ENCODE results near the gene NDUFS2.
A peak's percentile ranks its signal among the peaks of the same experiment; 100 is the strongest.

Gene NDUFS2

GRCh38 chr1:161177936-161178244 lies 24.3 kb upstream of the NDUFS2 start:
- Histone ChIP-seq H3K4me3 (ENCODE audit: insufficient read depth in 1 of 2, low read depth in 1 of 2, low read length in 2 of 2) (peak overlapping the region in 1 of 2 experiments; percentile 97), H3K4ac (ENCODE audit: low read depth in 1 of 2, low read length in 2 of 2) (no peak overlapping the region), H3K4me2 (ENCODE audit: low read length, poor library complexity, severe bottlenecking) (peak overlapping the region; percentile 79), H3K9me3 (ENCODE audit: control insufficient read depth, low read length) (no peaks in the 10 kb centered on the region), H3K27me3 (ENCODE audit: control insufficient read depth in 1 of 2, insufficient read depth in 1 of 2, low read length in 2 of 2) (no peaks in the 10 kb centered on the region), H4K8ac (ENCODE audit: low read length) (peak overlapping the region; percentile 83), H2BK15ac (ENCODE audit: low read depth, poor library complexity, severe bottlenecking) (no peak overlapping the region), H3K36me3 (ENCODE audit: control insufficient read depth in 1 of 2, insufficient read depth in 2 of 2, low read depth in 1 of 2, low read length in 2 of 2) (peaks cover 23 to 26% of the 10 kb centered on the region in 2 experiments), H3K14ac (ENCODE audit: low read length in 2 of 2) (no peak overlapping the region), H3K18ac (ENCODE audit: low read depth in 1 of 2, low read length in 2 of 2) (no peak overlapping the region), H3K9ac (ENCODE audit: low read length) (peak overlapping the region; percentile 96), H2AFZ (ENCODE audit: low read depth, low read length) (peak overlapping the region; percentile 88), H3K27ac (ENCODE audit: low read length, poor library complexity, severe bottlenecking) (no peak overlapping the region), H3K23ac (ENCODE audit: low read length in 2 of 2) (no peak overlapping the region), H2AK5ac (ENCODE audit: low read length, severe bottlenecking) (no peak overlapping the region), H3K79me1 (replicated peaks; ENCODE audit: low read length, poor library complexity, severe bottlenecking) (peaks cover 20% of the 10 kb centered on the region), H2BK120ac (ENCODE audit: low read depth, low read length) (no peak overlapping the region), H4K91ac (ENCODE audit: low read length) (no peak overlapping the region), H3K4me1 (ENCODE audit: control insufficient read depth, insufficient read depth, low read depth, low read length) (peaks cover 19% of the 10 kb centered on the region), H2BK5ac (ENCODE audit: low read depth, low read length, poor library complexity, severe bottlenecking) (no peak overlapping the region), H2BK12ac (ENCODE audit: low read length in 2 of 2) (no peak overlapping the region)
- DNase-seq, result no peak
- WGBS, result 33% methylated on average over 8 of the region's 9 CpGs

- DNase-seq, result no peak
- no peak overlapping the region for H2BK120ac ChIP-seq (ENCODE audit: low read depth, low read length)
- no peak overlapping the region for H3K23ac ChIP-seq (ENCODE audit: low read length in 2 of 2)
- H3K4me2 ChIP-seq (ENCODE audit: low read length, poor library complexity, severe bottlenecking), result no peak overlapping the region
- no peak overlapping the region for H3K9ac ChIP-seq (ENCODE audit: low read length)
- no peaks in the 10 kb centered on the region for H3K9me3 ChIP-seq (ENCODE audit: control insufficient read depth, low read length)
- no peak overlapping the region for H2BK12ac ChIP-seq (ENCODE audit: low read length in 2 of 2)
- no peaks in the 10 kb centered on the region for H3K27me3 ChIP-seq (ENCODE audit: control insufficient read depth in 1 of 2, insufficient read depth in 1 of 2, low read length in 2 of 2)
- no peak overlapping the region for H3K27ac ChIP-seq (ENCODE audit: low read length, poor library complexity, severe bottlenecking)
- no peak overlapping the region for H2BK15ac ChIP-seq (ENCODE audit: low read depth, poor library complexity, severe bottlenecking)
- 95% methylated on average over 3 of the region's 3 CpGs for WGBS
- no peak overlapping the region for H3K18ac ChIP-seq (ENCODE audit: low read depth in 1 of 2, low read length in 2 of 2)
- no peak overlapping the region for H4K8ac ChIP-seq (ENCODE audit: low read length)
- H3K79me1 ChIP-seq (replicated peaks; ENCODE audit: low read length, poor library complexity, severe bottlenecking), result peaks cover 15% of the 10 kb centered on the region
- H4K91ac ChIP-seq (ENCODE audit: low read length), result no peak overlapping the region
- no peak overlapping the region for H2AFZ ChIP-seq (ENCODE audit: low read depth, low read length)
- H2AK5ac ChIP-seq (ENCODE audit: low read length, severe bottlenecking), result no peak overlapping the region
- H3K4me1 ChIP-seq (ENCODE audit: control insufficient read depth, insufficient read depth, low read depth, low read length), result peaks cover 16% of the 10 kb centered on the region
- no peak overlapping the region for H3K4ac ChIP-seq (ENCODE audit: low read depth in 1 of 2, low read length in 2 of 2)
- peaks cover 12 to 13% of the 10 kb centered on the region in 2 experiments for H3K36me3 ChIP-seq (ENCODE audit: control insufficient read depth in 1 of 2, insufficient read depth in 2 of 2, low read depth in 1 of 2, low read length in 2 of 2)
- no peak overlapping the region for H2BK5ac ChIP-seq (ENCODE audit: low read depth, low read length, poor library complexity, severe bottlenecking)
- H3K4me3 ChIP-seq (ENCODE audit: insufficient read depth in 1 of 2, low read depth in 1 of 2, low read length in 2 of 2), result no peak overlapping the region
- H3K14ac ChIP-seq (ENCODE audit: low read length in 2 of 2), result no peak overlapping the region
Measured at GRCh38 chr1:161179698-161180097, 22.5 kb upstream of the NDUFS2 start.

DNA sequence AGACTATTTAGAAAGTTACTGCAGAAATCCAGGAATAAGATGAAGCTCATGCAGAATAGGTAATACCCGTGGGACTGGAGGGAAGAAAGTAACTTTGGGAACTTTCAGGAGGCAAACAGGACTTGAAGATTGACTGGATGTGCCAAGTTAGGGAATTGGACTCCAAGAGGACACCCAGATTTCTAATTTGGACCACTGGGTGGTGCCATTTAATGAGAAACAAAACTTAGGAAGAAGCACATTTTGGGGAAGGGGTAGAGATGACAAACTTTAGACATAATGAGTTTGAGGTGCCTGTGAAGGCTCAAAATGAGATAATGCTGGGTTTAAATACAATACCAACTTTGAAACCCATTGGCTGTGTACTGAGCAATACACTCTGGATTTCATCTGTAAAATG lies 21.5 kb upstream of the NDUFS2 start:
- Histone ChIP-seq H3K4me2 (ENCODE audit: low read length, poor library complexity, severe bottlenecking) (no peak overlapping the region), H2AK5ac (ENCODE audit: low read length, severe bottlenecking) (no peak overlapping the region), H4K91ac (ENCODE audit: low read length) (no peak overlapping the region), H4K8ac (ENCODE audit: low read length) (no peak overlapping the region), H3K79me1 (replicated peaks; ENCODE audit: low read length, poor library complexity, severe bottlenecking) (peaks cover 8% of the 10 kb centered on the region), H3K27ac (ENCODE audit: low read length, poor library complexity, severe bottlenecking) (no peak overlapping the region), H3K9ac (ENCODE audit: low read length) (no peak overlapping the region), H3K14ac (ENCODE audit: low read length in 2 of 2) (no peak overlapping the region), H2BK12ac (ENCODE audit: low read length in 2 of 2) (no peak overlapping the region), H3K36me3 (ENCODE audit: control insufficient read depth in 1 of 2, insufficient read depth in 2 of 2, low read depth in 1 of 2, low read length in 2 of 2) (peaks cover 5% of the 10 kb centered on the region in 2 experiments), H3K23ac (ENCODE audit: low read length in 2 of 2) (no peak overlapping the region), H2AFZ (ENCODE audit: low read depth, low read length) (no peak overlapping the region), H3K27me3 (ENCODE audit: control insufficient read depth in 1 of 2, insufficient read depth in 1 of 2, low read length in 2 of 2) (no peaks in the 10 kb centered on the region), H2BK15ac (ENCODE audit: low read depth, poor library complexity, severe bottlenecking) (no peak overlapping the region), H3K4ac (ENCODE audit: low read depth in 1 of 2, low read length in 2 of 2) (no peak overlapping the region), H3K4me3 (ENCODE audit: insufficient read depth in 1 of 2, low read depth in 1 of 2, low read length in 2 of 2) (no peak overlapping the region), H2BK120ac (ENCODE audit: low read depth, low read length) (no peak overlapping the region), H3K4me1 (ENCODE audit: control insufficient read depth, insufficient read depth, low read depth, low read length) (peaks cover 16% of the 10 kb centered on the region), H3K9me3 (ENCODE audit: control insufficient read depth, low read length) (no peaks in the 10 kb centered on the region), H2BK5ac (ENCODE audit: low read depth, low read length, poor library complexity, severe bottlenecking) (no peak overlapping the region), H3K18ac (ENCODE audit: low read depth in 1 of 2, low read length in 2 of 2) (no peak overlapping the region)
- WGBS, result 64% methylated on average over 1 of the region's 1 CpG
- DNase-seq, result no peak

DNA sequence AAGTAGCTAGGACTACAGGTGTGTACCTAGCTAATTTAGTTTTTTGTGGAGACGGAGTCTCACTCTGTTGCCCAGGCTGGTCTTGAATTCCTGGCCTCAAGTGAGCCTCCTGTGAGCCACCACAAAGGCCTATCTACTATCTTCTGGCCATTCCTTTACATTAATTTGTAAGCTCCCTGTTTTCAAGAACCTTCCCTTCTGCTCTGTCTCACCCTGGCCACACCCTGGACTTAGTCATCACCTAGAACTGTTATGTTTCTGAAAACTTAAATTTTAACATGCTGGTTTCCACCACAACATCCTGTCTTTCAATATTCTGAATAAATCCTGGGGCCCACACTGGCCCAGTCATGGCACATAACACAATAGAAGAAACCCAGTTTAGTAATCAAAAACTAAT lies 20.0 kb upstream of the NDUFS2 start:
- no peak overlapping the region for H3K27ac ChIP-seq (ENCODE audit: low read length, poor library complexity, severe bottlenecking)
- no peak overlapping the region for H3K4ac ChIP-seq (ENCODE audit: low read depth in 1 of 2, low read length in 2 of 2)
- no peaks in the 10 kb centered on the region for H3K36me3 ChIP-seq (ENCODE audit: control insufficient read depth in 1 of 2, insufficient read depth in 2 of 2, low read depth in 1 of 2, low read length in 2 of 2)
- H3K9ac ChIP-seq (ENCODE audit: low read length), result peak overlapping the region; percentile 43
- 94% methylated on average over 1 of the region's 1 CpG for WGBS
- H3K18ac ChIP-seq (ENCODE audit: low read depth in 1 of 2, low read length in 2 of 2), result no peak overlapping the region
- H4K8ac ChIP-seq (ENCODE audit: low read length), result no peak overlapping the region
- no peak overlapping the region for H4K91ac ChIP-seq (ENCODE audit: low read length)
- no peak overlapping the region for H3K14ac ChIP-seq (ENCODE audit: low read length in 2 of 2)
- no peak overlapping the region for H3K4me2 ChIP-seq (ENCODE audit: low read length, poor library complexity, severe bottlenecking)
- no peak for DNase-seq
- H3K4me1 ChIP-seq (ENCODE audit: control insufficient read depth, insufficient read depth, low read depth, low read length), result peaks cover 5% of the 10 kb centered on the region
- no peak overlapping the region for H3K23ac ChIP-seq (ENCODE audit: low read length in 2 of 2)
- H2BK5ac ChIP-seq (ENCODE audit: low read depth, low read length, poor library complexity, severe bottlenecking), result no peak overlapping the region
- H2BK12ac ChIP-seq (ENCODE audit: low read length in 2 of 2), result no peak overlapping the region
- H3K27me3 ChIP-seq (ENCODE audit: control insufficient read depth in 1 of 2, insufficient read depth in 1 of 2, low read length in 2 of 2), result no peaks in the 10 kb centered on the region
- H3K4me3 ChIP-seq (ENCODE audit: insufficient read depth in 1 of 2, low read depth in 1 of 2, low read length in 2 of 2), result no peak overlapping the region
- no peak overlapping the region for H2BK120ac ChIP-seq (ENCODE audit: low read depth, low read length)
- H2AFZ ChIP-seq (ENCODE audit: low read depth, low read length), result no peak overlapping the region
- no peaks in the 10 kb centered on the region for H3K9me3 ChIP-seq (ENCODE audit: control insufficient read depth, low read length)
- no peaks in the 10 kb centered on the region for H3K79me1 ChIP-seq (replicated peaks; ENCODE audit: low read length, poor library complexity, severe bottlenecking)
- no peak overlapping the region for H2AK5ac ChIP-seq (ENCODE audit: low read length, severe bottlenecking)
- no peak overlapping the region for H2BK15ac ChIP-seq (ENCODE audit: low read depth, poor library complexity, severe bottlenecking)
